ENCODE measurements around the gene KCNT2.

KCNT2 gene

DNA sequence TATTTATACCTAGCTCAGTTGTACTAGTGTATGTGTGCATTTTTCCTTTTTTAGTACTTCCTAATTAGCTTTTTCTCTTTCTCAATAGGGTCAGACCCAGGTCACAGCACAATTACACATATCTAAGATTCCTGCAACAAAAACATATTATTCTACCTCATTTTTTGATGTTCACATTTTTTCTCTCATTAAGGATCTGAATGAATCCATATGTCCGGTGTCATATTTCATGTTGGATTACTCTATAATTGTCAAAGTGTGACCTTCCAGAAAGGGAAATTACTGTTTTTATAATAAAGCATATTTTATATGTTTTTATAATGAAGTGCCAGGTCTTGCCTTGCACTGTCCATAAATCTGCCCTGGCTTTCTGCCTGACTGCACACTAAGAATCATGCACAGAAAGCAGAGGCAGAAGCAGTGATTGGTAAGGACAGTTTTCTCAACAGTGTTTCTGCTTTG is 143.7 kb downstream of the KCNT2 start:
- Histone ChIP-seq H3K27ac (ENCODE audit: low read length, poor library complexity, severe bottlenecking) (peak overlapping the region; percentile 79), H2BK5ac (ENCODE audit: low read depth, low read length, poor library complexity, severe bottlenecking) (no peak overlapping the region), H3K14ac (ENCODE audit: low read length in 2 of 2) (no peak overlapping the region), H3K9ac (ENCODE audit: low read length) (no peak overlapping the region), H3K4ac (ENCODE audit: low read depth in 1 of 2, low read length in 2 of 2) (no peak overlapping the region), H2BK15ac (ENCODE audit: low read depth, poor library complexity, severe bottlenecking) (no peak overlapping the region), H2AFZ (ENCODE audit: low read depth, low read length) (no peak overlapping the region), H3K23ac (ENCODE audit: low read length in 2 of 2) (no peak overlapping the region), H3K27me3 (ENCODE audit: control insufficient read depth in 1 of 2, insufficient read depth in 1 of 2, low read length in 2 of 2) (no peaks in the 10 kb centered on the region), H3K9me3 (ENCODE audit: control insufficient read depth, low read length) (no peaks in the 10 kb centered on the region), H4K91ac (ENCODE audit: low read length) (no peak overlapping the region), H2BK120ac (ENCODE audit: low read depth, low read length) (no peak overlapping the region), H3K79me1 (replicated peaks; ENCODE audit: low read length, poor library complexity, severe bottlenecking) (no peaks in the 10 kb centered on the region), H3K18ac (ENCODE audit: low read depth in 1 of 2, low read length in 2 of 2) (no peak overlapping the region), H3K4me1 (ENCODE audit: control insufficient read depth, insufficient read depth, low read depth, low read length) (no peaks in the 10 kb centered on the region), H3K4me2 (ENCODE audit: low read length, poor library complexity, severe bottlenecking) (no peak overlapping the region), H3K36me3 (ENCODE audit: control insufficient read depth in 1 of 2, insufficient read depth in 2 of 2, low read depth in 1 of 2, low read length in 2 of 2) (no peaks in the 10 kb centered on the region), H3K4me3 (ENCODE audit: insufficient read depth in 1 of 2, low read depth in 1 of 2, low read length in 2 of 2) (no peak overlapping the region), H4K8ac (ENCODE audit: low read length) (no peak overlapping the region), H2BK12ac (ENCODE audit: low read length in 2 of 2) (no peak overlapping the region), H2AK5ac (ENCODE audit: low read length, severe bottlenecking) (no peak overlapping the region)
- DNase-seq: no peak
- WGBS: no CpG with 5 or more reads among the region's 1 CpG

DNA sequence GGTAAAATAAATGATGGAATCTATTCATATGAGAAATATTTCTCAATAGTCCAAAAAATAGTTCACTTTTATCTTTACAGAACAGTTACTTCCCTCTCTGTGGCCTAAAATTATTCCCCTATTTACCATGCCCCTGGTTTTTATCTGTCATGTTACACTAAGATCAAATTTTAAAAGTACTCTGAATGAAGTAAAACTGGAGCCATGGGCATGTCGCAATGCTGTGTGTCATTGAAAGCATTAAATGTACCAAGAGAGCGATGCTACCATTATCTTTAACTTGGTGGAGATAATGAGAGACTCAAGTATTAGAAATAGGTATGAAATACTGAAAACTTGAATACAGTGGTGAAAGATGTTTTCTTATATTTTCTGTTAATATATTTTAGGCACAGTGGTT is 146.2 kb downstream of the KCNT2 start:
- no peak overlapping the region for H2BK12ac ChIP-seq (ENCODE audit: low read length in 2 of 2)
- DNase-seq: peak; percentile 14
- H2BK15ac ChIP-seq (ENCODE audit: low read depth, poor library complexity, severe bottlenecking): no peak overlapping the region
- H3K36me3 ChIP-seq (ENCODE audit: control insufficient read depth in 1 of 2, insufficient read depth in 2 of 2, low read depth in 1 of 2, low read length in 2 of 2): no peaks in the 10 kb centered on the region
- H2AFZ ChIP-seq (ENCODE audit: low read depth, low read length): no peak overlapping the region
- WGBS: 100% methylated on average over 2 of the region's 2 CpGs
- H3K27ac ChIP-seq (ENCODE audit: low read length, poor library complexity, severe bottlenecking): no peak overlapping the region
- H4K8ac ChIP-seq (ENCODE audit: low read length): no peak overlapping the region
- H3K4me2 ChIP-seq (ENCODE audit: low read length, poor library complexity, severe bottlenecking): no peak overlapping the region
- no peak overlapping the region for H2AK5ac ChIP-seq (ENCODE audit: low read length, severe bottlenecking)
- no peak overlapping the region for H2BK5ac ChIP-seq (ENCODE audit: low read depth, low read length, poor library complexity, severe bottlenecking)
- no peaks in the 10 kb centered on the region for H3K27me3 ChIP-seq (ENCODE audit: control insufficient read depth in 1 of 2, insufficient read depth in 1 of 2, low read length in 2 of 2)
- no peaks in the 10 kb centered on the region for H3K79me1 ChIP-seq (replicated peaks; ENCODE audit: low read length, poor library complexity, severe bottlenecking)
- no peaks in the 10 kb centered on the region for H3K4me1 ChIP-seq (ENCODE audit: control insufficient read depth, insufficient read depth, low read depth, low read length)
- H3K9me3 ChIP-seq (ENCODE audit: control insufficient read depth, low read length): no peaks in the 10 kb centered on the region
- no peak overlapping the region for H4K91ac ChIP-seq (ENCODE audit: low read length)
- no peak overlapping the region for H3K18ac ChIP-seq (ENCODE audit: low read depth in 1 of 2, low read length in 2 of 2)
- H2BK120ac ChIP-seq (ENCODE audit: low read depth, low read length): no peak overlapping the region
- H3K23ac ChIP-seq (ENCODE audit: low read length in 2 of 2): no peak overlapping the region
- no peak overlapping the region for H3K9ac ChIP-seq (ENCODE audit: low read length)
- no peak overlapping the region for H3K4ac ChIP-seq (ENCODE audit: low read depth in 1 of 2, low read length in 2 of 2)
- H3K4me3 ChIP-seq (ENCODE audit: insufficient read depth in 1 of 2, low read depth in 1 of 2, low read length in 2 of 2): no peak overlapping the region
- no peak overlapping the region for H3K14ac ChIP-seq (ENCODE audit: low read length in 2 of 2)

DNA sequence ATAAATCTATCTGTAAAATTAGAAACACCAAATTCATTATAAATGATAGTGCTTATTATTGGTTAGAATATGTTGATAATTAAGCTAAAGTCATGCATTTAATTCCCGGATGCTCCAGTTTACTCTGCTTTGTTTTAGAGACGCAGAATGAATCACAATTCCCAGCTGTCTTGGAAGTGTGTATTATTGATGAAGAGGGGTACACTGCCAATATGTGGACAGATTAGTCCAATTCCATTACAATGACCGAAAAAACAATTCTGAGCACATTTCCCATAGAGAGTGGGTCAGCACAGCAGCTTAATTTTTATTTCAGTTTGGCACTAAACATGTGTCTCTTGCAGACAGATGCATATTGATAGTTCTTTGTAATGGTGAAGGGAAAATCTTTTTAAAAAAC is 146.7 kb downstream of the KCNT2 start:
- no peak for DNase-seq
- no peak overlapping the region for H3K27ac ChIP-seq (ENCODE audit: low read length, poor library complexity, severe bottlenecking)
- no peak overlapping the region for H2BK12ac ChIP-seq (ENCODE audit: low read length in 2 of 2)
- H3K4me3 ChIP-seq (ENCODE audit: insufficient read depth in 1 of 2, low read depth in 1 of 2, low read length in 2 of 2): no peak overlapping the region
- H3K18ac ChIP-seq (ENCODE audit: low read depth in 1 of 2, low read length in 2 of 2): no peak overlapping the region
- H3K23ac ChIP-seq (ENCODE audit: low read length in 2 of 2): no peak overlapping the region
- H3K4me2 ChIP-seq (ENCODE audit: low read length, poor library complexity, severe bottlenecking): no peak overlapping the region
- no peak overlapping the region for H2AFZ ChIP-seq (ENCODE audit: low read depth, low read length)
- H3K9ac ChIP-seq (ENCODE audit: low read length): no peak overlapping the region
- no peaks in the 10 kb centered on the region for H3K27me3 ChIP-seq (ENCODE audit: control insufficient read depth in 1 of 2, insufficient read depth in 1 of 2, low read length in 2 of 2)
- H3K4ac ChIP-seq (ENCODE audit: low read depth in 1 of 2, low read length in 2 of 2): no peak overlapping the region
- no peaks in the 10 kb centered on the region for H3K79me1 ChIP-seq (replicated peaks; ENCODE audit: low read length, poor library complexity, severe bottlenecking)
- no peak overlapping the region for H2AK5ac ChIP-seq (ENCODE audit: low read length, severe bottlenecking)
- no peaks in the 10 kb centered on the region for H3K4me1 ChIP-seq (ENCODE audit: control insufficient read depth, insufficient read depth, low read depth, low read length)
- no peak overlapping the region for H2BK15ac ChIP-seq (ENCODE audit: low read depth, poor library complexity, severe bottlenecking)
- H4K8ac ChIP-seq (ENCODE audit: low read length): no peak overlapping the region
- H2BK5ac ChIP-seq (ENCODE audit: low read depth, low read length, poor library complexity, severe bottlenecking): no peak overlapping the region
- H3K36me3 ChIP-seq (ENCODE audit: control insufficient read depth in 1 of 2, insufficient read depth in 2 of 2, low read depth in 1 of 2, low read length in 2 of 2): no peaks in the 10 kb centered on the region
- H2BK120ac ChIP-seq (ENCODE audit: low read depth, low read length): no peak overlapping the region
- no peak overlapping the region for H3K14ac ChIP-seq (ENCODE audit: low read length in 2 of 2)
- H4K91ac ChIP-seq (ENCODE audit: low read length): no peak overlapping the region
- no peaks in the 10 kb centered on the region for H3K9me3 ChIP-seq (ENCODE audit: control insufficient read depth, low read length)
- 95% methylated on average over 2 of the region's 3 CpGs for WGBS

DNA sequence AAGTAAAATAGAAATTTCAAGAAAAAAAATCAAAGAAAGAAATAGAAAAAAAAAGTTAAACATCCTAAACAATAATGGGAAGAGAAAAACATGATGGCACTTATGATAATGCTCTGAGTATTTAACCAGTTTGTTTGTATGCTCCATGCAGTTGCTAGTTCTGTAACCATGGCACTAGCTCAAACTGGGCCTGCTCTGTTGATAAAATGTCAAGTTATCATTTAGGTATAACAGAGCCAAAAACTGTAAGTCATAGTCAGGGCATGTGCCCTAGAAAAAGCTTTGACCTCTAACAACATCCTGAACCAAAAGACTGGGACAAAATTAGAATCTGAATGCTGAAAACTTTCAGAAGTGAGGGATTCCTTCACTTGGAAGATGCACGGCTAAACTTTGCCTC is 148.9 kb downstream of the KCNT2 start:
- no peak overlapping the region for H3K4ac ChIP-seq (ENCODE audit: low read depth in 1 of 2, low read length in 2 of 2)
- no peak overlapping the region for H4K91ac ChIP-seq (ENCODE audit: low read length)
- peak overlapping the region in 1 of 2 experiments; percentile 4 for H3K18ac ChIP-seq (ENCODE audit: low read depth in 1 of 2, low read length in 2 of 2)
- WGBS: 100% methylated on average over 1 of the region's 1 CpG
- H3K4me1 ChIP-seq (ENCODE audit: control insufficient read depth, insufficient read depth, low read depth, low read length): no peaks in the 10 kb centered on the region
- no peak overlapping the region for H3K27ac ChIP-seq (ENCODE audit: low read length, poor library complexity, severe bottlenecking)
- H3K14ac ChIP-seq (ENCODE audit: low read length in 2 of 2): no peak overlapping the region
- no peak overlapping the region for H2AK5ac ChIP-seq (ENCODE audit: low read length, severe bottlenecking)
- H3K9me3 ChIP-seq (ENCODE audit: control insufficient read depth, low read length): no peaks in the 10 kb centered on the region
- no peak for DNase-seq
- no peak overlapping the region for H3K23ac ChIP-seq (ENCODE audit: low read length in 2 of 2)
- no peak overlapping the region for H2BK15ac ChIP-seq (ENCODE audit: low read depth, poor library complexity, severe bottlenecking)
- H2AFZ ChIP-seq (ENCODE audit: low read depth, low read length): no peak overlapping the region
- H2BK120ac ChIP-seq (ENCODE audit: low read depth, low read length): no peak overlapping the region
- peak overlapping the region; percentile 48 for H3K9ac ChIP-seq (ENCODE audit: low read length)
- no peak overlapping the region for H3K4me2 ChIP-seq (ENCODE audit: low read length, poor library complexity, severe bottlenecking)
- no peak overlapping the region for H4K8ac ChIP-seq (ENCODE audit: low read length)
- H2BK12ac ChIP-seq (ENCODE audit: low read length in 2 of 2): no peak overlapping the region
- H3K36me3 ChIP-seq (ENCODE audit: control insufficient read depth in 1 of 2, insufficient read depth in 2 of 2, low read depth in 1 of 2, low read length in 2 of 2): no peaks in the 10 kb centered on the region
- H3K79me1 ChIP-seq (replicated peaks; ENCODE audit: low read length, poor library complexity, severe bottlenecking): no peaks in the 10 kb centered on the region
- H3K27me3 ChIP-seq (ENCODE audit: control insufficient read depth in 1 of 2, insufficient read depth in 1 of 2, low read length in 2 of 2): no peaks in the 10 kb centered on the region
- H2BK5ac ChIP-seq (ENCODE audit: low read depth, low read length, poor library complexity, severe bottlenecking): no peak overlapping the region
- H3K4me3 ChIP-seq (ENCODE audit: insufficient read depth in 1 of 2, low read depth in 1 of 2, low read length in 2 of 2): no peak overlapping the region

Data from mesenchymal stem cell (in vitro differentiated cells and primary cell).